ENCODE results near the gene FHIT.

Gene FHIT

GRCh38 chr3:59873576-59874230 lies 1377.5 kb downstream of the FHIT start:
- no peak overlapping the region for H3K4me3 ChIP-seq (ENCODE audit: low read depth, low read length)
- TF ChIP-seq, protein P1, sequence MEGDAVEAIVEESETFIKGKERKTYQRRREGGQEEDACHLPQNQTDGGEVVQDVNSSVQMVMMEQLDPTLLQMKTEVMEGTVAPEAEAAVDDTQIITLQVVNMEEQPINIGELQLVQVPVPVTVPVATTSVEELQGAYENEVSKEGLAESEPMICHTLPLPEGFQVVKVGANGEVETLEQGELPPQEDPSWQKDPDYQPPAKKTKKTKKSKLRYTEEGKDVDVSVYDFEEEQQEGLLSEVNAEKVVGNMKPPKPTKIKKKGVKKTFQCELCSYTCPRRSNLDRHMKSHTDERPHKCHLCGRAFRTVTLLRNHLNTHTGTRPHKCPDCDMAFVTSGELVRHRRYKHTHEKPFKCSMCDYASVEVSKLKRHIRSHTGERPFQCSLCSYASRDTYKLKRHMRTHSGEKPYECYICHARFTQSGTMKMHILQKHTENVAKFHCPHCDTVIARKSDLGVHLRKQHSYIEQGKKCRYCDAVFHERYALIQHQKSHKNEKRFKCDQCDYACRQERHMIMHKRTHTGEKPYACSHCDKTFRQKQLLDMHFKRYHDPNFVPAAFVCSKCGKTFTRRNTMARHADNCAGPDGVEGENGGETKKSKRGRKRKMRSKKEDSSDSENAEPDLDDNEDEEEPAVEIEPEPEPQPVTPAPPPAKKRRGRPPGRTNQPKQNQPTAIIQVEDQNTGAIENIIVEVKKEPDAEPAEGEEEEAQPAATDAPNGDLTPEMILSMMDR (IDR thresholded peaks at IDR 0.05; ENCODE audit: low read depth, low read length): no peak

GRCh38 chr3:59872128-59872527 lies 1379.1 kb downstream of the FHIT start:
- no peak overlapping the region for H3K4me3 ChIP-seq (ENCODE audit: low read depth, low read length)
- TF ChIP-seq, protein P1 (IDR thresholded peaks at IDR 0.05; ENCODE audit: low read depth, low read length): no peak

GRCh38 chr3:59867185-59868002 lies 1383.9 kb downstream of the FHIT start:
- H3K4me3 ChIP-seq (ENCODE audit: low read depth, low read length): no peak overlapping the region
- TF ChIP-seq, protein P1 (IDR thresholded peaks at IDR 0.05; ENCODE audit: low read depth, low read length): no peak

- H3K4me3 ChIP-seq (ENCODE audit: low read depth, low read length): no peak overlapping the region
- TF ChIP-seq, protein P1 (IDR thresholded peaks at IDR 0.05; ENCODE audit: low read depth, low read length): no peak
Observed at GRCh38 chr3:59866076-59866475, 1385.2 kb downstream of the FHIT start.

DNA sequence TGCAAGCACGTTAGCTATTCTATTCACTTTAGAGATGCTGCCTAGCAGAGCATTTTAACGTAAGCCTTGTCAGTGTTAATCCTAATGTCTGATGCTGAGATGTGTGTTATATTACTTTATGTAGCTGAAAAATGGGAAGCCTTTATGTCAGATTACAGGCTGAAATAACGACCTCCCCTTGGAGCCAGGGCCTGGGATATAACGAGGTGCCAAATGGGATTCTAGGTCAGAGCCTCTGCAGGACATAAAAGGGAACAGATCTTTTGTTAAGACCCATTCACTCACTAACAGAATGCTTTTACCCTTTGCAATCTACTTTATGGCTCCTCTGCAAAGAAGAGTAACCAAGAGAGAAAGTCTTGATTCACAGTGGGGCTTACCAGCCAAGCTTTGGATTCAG lies 1385.9 kb downstream of the FHIT start:
- no peak overlapping the region for H3K4me3 ChIP-seq (ENCODE audit: low read depth, low read length)
- TF ChIP-seq, protein P1 (IDR thresholded peaks at IDR 0.05; ENCODE audit: low read depth, low read length): no peak

- TF ChIP-seq, protein P1 (IDR thresholded peaks at IDR 0.05; ENCODE audit: low read depth, low read length): no peak
- no peak overlapping the region for H3K4me3 ChIP-seq (ENCODE audit: low read depth, low read length)
Observed at GRCh38 chr3:59862686-59863085, 1388.6 kb downstream of the FHIT start.
